H9 (cell line): ENCODE results near the gene HIP1. TPM values are rescaled to one million over a fixed set of nuclear protein-coding genes. Genes with fewer than 3 reads are reported as not detected.

Source experiments
- DNase-seq: peaks from one replicate; pipeline ENCODE4 v3.0.0-alpha.2; 2017
- H2AFZ ChIP-seq: one replicate; pipeline ENCODE4 v1.6.1; 2013; ENCODE audit warnings: mild to moderate bottlenecking, low read length, control low read depth, moderate library complexity
- H2AK5ac ChIP-seq: 2 replicates; pipeline ENCODE4 v1.6.1; 2013; ENCODE audit warnings: low read length, control low read depth, mixed read lengths; ENCODE audit not compliant: insufficient read length
- H2BK120ac ChIP-seq: one replicate; pipeline ENCODE4 v1.6.1; 2013; ENCODE audit warnings: low read depth, mild to moderate bottlenecking, low read length, control low read depth, inconsistent platforms; ENCODE audit not compliant: poor library complexity, severe bottlenecking
- H2BK12ac ChIP-seq: 2 replicates; pipeline ENCODE4 v1.6.1; 2013; ENCODE audit warnings: low read length, control low read depth, mixed read lengths, low read depth; ENCODE audit not compliant: insufficient read length
- H2BK15ac ChIP-seq: 2 replicates; pipeline ENCODE4 v1.6.1; 2013; ENCODE audit warnings: low read depth, low read length, control low read depth
- H2BK20ac ChIP-seq: one replicate; pipeline ENCODE4 v1.6.1; 2013; ENCODE audit warnings: low read depth, mild to moderate bottlenecking, low read length, control low read depth, inconsistent platforms; ENCODE audit not compliant: poor library complexity, severe bottlenecking
- H2BK5ac ChIP-seq: 2 replicates; pipeline ENCODE4 v1.6.1; 2013; ENCODE audit warnings: low read length, control low read depth, mixed read lengths; ENCODE audit not compliant: insufficient read length
- H3K14ac ChIP-seq: 2 replicates; pipeline ENCODE4 v1.6.1; 2013; ENCODE audit warnings: low read length, control low read depth; ENCODE audit not compliant: insufficient read depth
- H3K18ac ChIP-seq: 2 replicates; pipeline ENCODE4 v1.6.1; 2013; ENCODE audit warnings: low read depth, mild to moderate bottlenecking, mixed read lengths, low read length, control low read depth; ENCODE audit not compliant: insufficient read length
- H3K23ac ChIP-seq: 2 replicates; pipeline ENCODE4 v1.6.1; 2013; ENCODE audit warnings: low read length, control low read depth, mixed read lengths, low read depth; ENCODE audit not compliant: insufficient read length
- H3K23me2 ChIP-seq: 2 replicates; pipeline ENCODE4 v1.6.1; 2013; ENCODE audit warnings: low read depth, mild to moderate bottlenecking, mixed read lengths, low read length, control low read depth; ENCODE audit not compliant: insufficient read length, poor library complexity, severe bottlenecking
- H3K27ac ChIP-seq: 2 replicates; pipeline ENCODE4 v1.5.1; 2013; ENCODE audit warnings: low read length, control low read depth, mixed read lengths, low read depth; ENCODE audit not compliant: insufficient read length
- H3K27me3 ChIP-seq: 2 replicates; pipeline ENCODE4 v1.6.1; 2013; ENCODE audit warnings: low read length, control low read depth, inconsistent platforms; ENCODE audit not compliant: insufficient read depth
- H3K4ac ChIP-seq: 2 replicates; pipeline ENCODE4 v1.6.1; 2013; ENCODE audit warnings: low read depth, mild to moderate bottlenecking, control low read depth, inconsistent platforms, low read length, moderate library complexity
- H3K4me1 ChIP-seq: 2 replicates; pipeline ENCODE4 v1.6.1; 2013; ENCODE audit warnings: low read length, control low read depth, inconsistent platforms; ENCODE audit not compliant: insufficient read depth
- H3K4me2 ChIP-seq: 2 replicates; pipeline ENCODE4 v1.6.1; 2013; ENCODE audit warnings: low read length, control low read depth, mixed read lengths; ENCODE audit not compliant: insufficient read length, insufficient read depth
- H3K56ac ChIP-seq: 2 replicates; pipeline ENCODE4 v1.6.1; 2013; ENCODE audit warnings: low read depth, mild to moderate bottlenecking, mixed read lengths, low read length, control low read depth; ENCODE audit not compliant: insufficient read length
- H3K79me1 ChIP-seq: 2 replicates; pipeline ENCODE4 v1.6.1; 2013; ENCODE audit warnings: low read depth, mild to moderate bottlenecking, moderate library complexity, low read length, control low read depth, inconsistent platforms; ENCODE audit not compliant: insufficient read depth, poor library complexity, severe bottlenecking
- H3K79me2 ChIP-seq: 2 replicates; pipeline ENCODE4 v1.6.1; 2013; ENCODE audit warnings: low read length, control low read depth, inconsistent platforms; ENCODE audit not compliant: insufficient read depth
- H3K9ac ChIP-seq: 2 replicates; pipeline ENCODE4 v1.6.1; 2013; ENCODE audit warnings: low read length, control low read depth, mixed read lengths; ENCODE audit not compliant: insufficient read length; ENCODE audit errors: extremely low read depth
- H3K9me3 ChIP-seq: one replicate; pipeline ENCODE4 v1.6.1; 2013; ENCODE audit warnings: low read depth, low read length, inconsistent platforms; ENCODE audit not compliant: control insufficient read depth
- H3T11ph ChIP-seq: one replicate; pipeline ENCODE4 v1.6.1; 2013; ENCODE audit warnings: mild to moderate bottlenecking, low read length, control low read depth, inconsistent platforms
- H4K20me1 ChIP-seq: one replicate; pipeline ENCODE4 v1.6.1; 2013; ENCODE audit not compliant: control insufficient read depth, insufficient read length, insufficient read depth
- H4K5ac ChIP-seq: 2 replicates; pipeline ENCODE4 v1.6.1; 2013; ENCODE audit warnings: low read depth, mild to moderate bottlenecking, mixed read lengths, low read length, control low read depth; ENCODE audit not compliant: insufficient read length
- H4K8ac ChIP-seq: replicated peaks from 2 replicates; pipeline ENCODE4 v1.6.1; 2013; ENCODE audit warnings: low read length, control low read depth, mixed read lengths, low read depth; ENCODE audit not compliant: insufficient read length
- H4K91ac ChIP-seq: 2 replicates; pipeline ENCODE4 v1.6.1; 2013; ENCODE audit warnings: low read depth, mild to moderate bottlenecking, moderate library complexity, mixed read lengths, low read length, control low read depth; ENCODE audit not compliant: insufficient read length
- H3K27ac Mint-ChIP-seq, 3 experiments: 2 replicates in 2 of 3; 3 replicates in 1 of 3; pipeline ENCODE4 v1.8.0; 2020 to 2021; ENCODE audit warnings: mixed read lengths in 3 of 3, mild to moderate bottlenecking in 1 of 3, moderate library complexity in 1 of 3
- H3K27me3 Mint-ChIP-seq: 2 replicates; pipeline ENCODE4 v1.8.0; 2021; ENCODE audit warnings: low read depth, mild to moderate bottlenecking, moderate library complexity, mixed read lengths
- H3K36me3 Mint-ChIP-seq, 3 experiments: 2 replicates in 2 of 3; 3 replicates in 1 of 3; pipeline ENCODE4 v1.8.0; 2020 to 2021; ENCODE audit warnings: low read depth in 3 of 3, mixed read lengths in 3 of 3; ENCODE audit not compliant: insufficient read depth in 1 of 3
- H3K4me1 Mint-ChIP-seq, 2 experiments: 2 replicates each; pipeline ENCODE4 v1.8.0; 2020; ENCODE audit warnings: mixed read lengths in 2 of 2
- H3K4me3 Mint-ChIP-seq, 2 experiments: 2 replicates in 1 of 2; 3 replicates in 1 of 2; pipeline ENCODE4 v1.8.0; 2020 to 2021; ENCODE audit warnings: mild to moderate bottlenecking in 2 of 2, mixed read lengths in 2 of 2, moderate library complexity in 1 of 2
- H3K9me3 Mint-ChIP-seq, 2 experiments: 2 replicates in 1 of 2; 3 replicates in 1 of 2; pipeline ENCODE4 v1.8.0; 2020; ENCODE audit warnings: mild to moderate bottlenecking in 2 of 2, mixed read lengths in 2 of 2, moderate library complexity in 1 of 2
- CTCF ChIP-seq: fragments of 200-600 bp; sonication (generic); conservative IDR thresholded peaks from 3 replicates; pipeline ENCODE4 v1.8.0; 2021; ENCODE audit warnings: antibody characterized with exemption, mild to moderate bottlenecking
- WGBS: extraction: QIAGEN DNeasy Blood & Tissue Kit; methylation state at CpG from one replicate; pipeline ENCODE4 v1.1.7; 2013; ENCODE audit warnings: missing lambda C conversion rate, low lambda C conversion rate, mixed read lengths; ENCODE audit not compliant: insufficient read length; ENCODE audit errors: extremely low coverage; 5-methylcytosine and 5-hydroxymethylcytosine counted together
- total RNA-seq: library from RNA; stranded (reverse); gene quantifications from 2 replicates; pipeline ENCODE4 v1.2.1, GENCODE V29; 2021

The HIP1 gene
- total RNA-seq, 1 experiment from 2014 or later: 87.5 TPM

- H3K27ac ChIP-seq: no peak overlapping the region
Observed at GRCh38 chr7:75716992-75717626, 21.6 kb downstream of the HIP1 start.

More at GRCh38 chr7:75716992-75717626, 21.6 kb downstream of the HIP1 start:
- Histone ChIP-seq H3K4ac (no peak overlapping the region), H3K18ac (no peak overlapping the region), H4K20me1 (no peaks in the 10 kb centered on the region), H3K56ac (no peak overlapping the region), H3K4me2 (no peak overlapping the region), H2BK120ac (no peak overlapping the region), H3K27me3 (no peaks in the 10 kb centered on the region), H2BK20ac (no peak overlapping the region), H3K4me1 (no peaks in the 10 kb centered on the region), H3K79me1 (no peaks in the 10 kb centered on the region), H3K9ac (no peak overlapping the region), H2BK15ac (no peak overlapping the region), H3K9me3 (no peaks in the 10 kb centered on the region), H2BK5ac (no peak overlapping the region), H3K79me2 (no peaks in the 10 kb centered on the region), H3K23ac (no peak overlapping the region), H2AK5ac (no peak overlapping the region), H2AFZ (no peak overlapping the region), H4K8ac (no peak overlapping the region), H2BK12ac (no peak overlapping the region), H4K5ac (no peak overlapping the region), H4K91ac (no peak overlapping the region), H3K23me2 (no peaks in the 10 kb centered on the region), H3K14ac (no peak overlapping the region), H3T11ph (no peak overlapping the region)
- Mint-ChIP-seq H3K27me3 (no peaks in the 10 kb centered on the region), H3K4me1 (no peaks in the 10 kb centered on the region), H3K36me3 (peaks cover 0 to 2% (median 0%) of the 10 kb centered on the region in 3 experiments; a peak in 2 of 7 replicates), H3K27ac (no peak overlapping the region), H3K4me3 (no peak overlapping the region), H3K9me3 (peaks cover 0 to 3% of the 10 kb centered on the region in 2 experiments; a peak in 1 of 5 replicates)
- no peak for TF ChIP-seq CTCF
- no CpG with 5 or more reads among the region's 9 CpGs for WGBS
- no peak for DNase-seq
